HCT116 (cell line): ENCODE measurements around the gene NR5A2.

ENCODE experiments used
- EZH2 ChIP-seq: fragments of 200-600 bp; sonication (generic); IDR thresholded peaks from 2 replicates; pipeline ENCODE4 v1.6.1; 2017; ENCODE audit warnings: antibody characterized with exemption, mixed run types
- EZH2phosphoT487 ChIP-seq: fragments of 200-600 bp; IDR thresholded peaks from 2 replicates; pipeline ENCODE4 v1.6.1; 2018; ENCODE audit warnings: antibody characterized with exemption, borderline replicate concordance
- POLR2A ChIP-seq: IDR thresholded peaks from 2 replicates; pipeline ENCODE4 v1.7.0; 2011; ENCODE audit warnings: borderline replicate concordance; ENCODE audit not compliant: insufficient read depth, insufficient read length; ENCODE audit errors: extremely low read depth
- POLR2AphosphoS5 ChIP-seq: IDR thresholded peaks from 2 replicates; pipeline ENCODE4 v1.6.1; 2011; ENCODE audit warnings: mild to moderate bottlenecking, low read depth, low read length, moderate library complexity
- RAD21 ChIP-seq: IDR thresholded peaks from 2 replicates; pipeline ENCODE4 v1.6.1; 2012; ENCODE audit warnings: low read depth, mild to moderate bottlenecking
- TF ChIP-seq, protein P1 (sequence below): IDR thresholded peaks from 2 replicates; pipeline ENCODE4 v1.6.1; 2012; ENCODE audit warnings: low read depth
- TF ChIP-seq, protein P2 (sequence below), 3 experiments: fragments of 200-600 bp in 1 of 3; sonication (generic) in 1 of 3; IDR thresholded peaks in 2 of 3; conservative IDR thresholded peaks in 1 of 3; 2 replicates each; pipeline ENCODE4 v1.5.1; 2012 to 2017; ENCODE audit warnings: low read depth in 2 of 3, low read length in 2 of 3, antibody characterized with exemption in 1 of 3, borderline replicate concordance in 1 of 3, control low read depth in 1 of 3, mild to moderate bottlenecking in 1 of 3, mixed read lengths in 1 of 3, mixed run types in 1 of 3, moderate library complexity in 1 of 3; ENCODE audit not compliant: insufficient read depth in 1 of 3

DNA sequence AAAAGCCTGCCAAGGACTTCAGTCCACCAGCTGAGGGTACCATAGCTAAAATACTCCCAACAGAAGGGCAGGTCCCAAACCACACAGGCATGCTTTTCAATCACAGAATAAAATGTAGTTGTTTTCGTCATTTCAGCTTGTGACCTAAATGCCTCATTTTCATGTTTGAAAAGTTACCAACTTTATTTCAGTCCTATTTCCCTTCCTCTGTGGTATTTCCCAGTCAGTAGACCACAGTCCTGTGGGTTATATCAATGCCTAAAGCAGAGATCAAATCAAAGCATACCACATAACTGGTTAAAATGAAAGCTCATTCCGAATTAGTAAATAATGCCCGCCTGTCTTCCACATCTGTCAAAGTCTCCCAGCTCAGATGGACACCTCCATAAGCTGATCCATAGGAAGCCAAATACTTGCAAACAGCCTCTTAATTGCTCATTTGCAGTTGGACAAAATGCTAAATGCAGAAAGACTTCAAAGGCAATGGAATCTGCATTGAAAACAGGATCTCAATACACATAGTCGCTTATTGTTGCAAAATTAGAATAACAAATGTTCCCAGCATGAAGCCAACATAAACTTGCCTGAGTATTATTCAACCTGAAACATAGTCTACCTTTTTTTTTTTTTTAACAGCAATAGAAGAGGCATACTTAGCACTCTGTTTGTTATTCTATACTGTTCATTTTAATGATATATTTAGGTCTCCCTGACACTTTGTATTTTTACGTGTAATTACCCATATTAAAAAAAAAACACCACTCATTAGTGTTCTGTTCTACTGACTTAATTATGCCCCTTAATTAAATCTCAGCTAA is 53.9 kb downstream of the NR5A2 start:
- TF ChIP-seq, protein P1, sequence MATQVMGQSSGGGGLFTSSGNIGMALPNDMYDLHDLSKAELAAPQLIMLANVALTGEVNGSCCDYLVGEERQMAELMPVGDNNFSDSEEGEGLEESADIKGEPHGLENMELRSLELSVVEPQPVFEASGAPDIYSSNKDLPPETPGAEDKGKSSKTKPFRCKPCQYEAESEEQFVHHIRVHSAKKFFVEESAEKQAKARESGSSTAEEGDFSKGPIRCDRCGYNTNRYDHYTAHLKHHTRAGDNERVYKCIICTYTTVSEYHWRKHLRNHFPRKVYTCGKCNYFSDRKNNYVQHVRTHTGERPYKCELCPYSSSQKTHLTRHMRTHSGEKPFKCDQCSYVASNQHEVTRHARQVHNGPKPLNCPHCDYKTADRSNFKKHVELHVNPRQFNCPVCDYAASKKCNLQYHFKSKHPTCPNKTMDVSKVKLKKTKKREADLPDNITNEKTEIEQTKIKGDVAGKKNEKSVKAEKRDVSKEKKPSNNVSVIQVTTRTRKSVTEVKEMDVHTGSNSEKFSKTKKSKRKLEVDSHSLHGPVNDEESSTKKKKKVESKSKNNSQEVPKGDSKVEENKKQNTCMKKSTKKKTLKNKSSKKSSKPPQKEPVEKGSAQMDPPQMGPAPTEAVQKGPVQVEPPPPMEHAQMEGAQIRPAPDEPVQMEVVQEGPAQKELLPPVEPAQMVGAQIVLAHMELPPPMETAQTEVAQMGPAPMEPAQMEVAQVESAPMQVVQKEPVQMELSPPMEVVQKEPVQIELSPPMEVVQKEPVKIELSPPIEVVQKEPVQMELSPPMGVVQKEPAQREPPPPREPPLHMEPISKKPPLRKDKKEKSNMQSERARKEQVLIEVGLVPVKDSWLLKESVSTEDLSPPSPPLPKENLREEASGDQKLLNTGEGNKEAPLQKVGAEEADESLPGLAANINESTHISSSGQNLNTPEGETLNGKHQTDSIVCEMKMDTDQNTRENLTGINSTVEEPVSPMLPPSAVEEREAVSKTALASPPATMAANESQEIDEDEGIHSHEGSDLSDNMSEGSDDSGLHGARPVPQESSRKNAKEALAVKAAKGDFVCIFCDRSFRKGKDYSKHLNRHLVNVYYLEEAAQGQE, result no peak
- TF ChIP-seq, protein P2, sequence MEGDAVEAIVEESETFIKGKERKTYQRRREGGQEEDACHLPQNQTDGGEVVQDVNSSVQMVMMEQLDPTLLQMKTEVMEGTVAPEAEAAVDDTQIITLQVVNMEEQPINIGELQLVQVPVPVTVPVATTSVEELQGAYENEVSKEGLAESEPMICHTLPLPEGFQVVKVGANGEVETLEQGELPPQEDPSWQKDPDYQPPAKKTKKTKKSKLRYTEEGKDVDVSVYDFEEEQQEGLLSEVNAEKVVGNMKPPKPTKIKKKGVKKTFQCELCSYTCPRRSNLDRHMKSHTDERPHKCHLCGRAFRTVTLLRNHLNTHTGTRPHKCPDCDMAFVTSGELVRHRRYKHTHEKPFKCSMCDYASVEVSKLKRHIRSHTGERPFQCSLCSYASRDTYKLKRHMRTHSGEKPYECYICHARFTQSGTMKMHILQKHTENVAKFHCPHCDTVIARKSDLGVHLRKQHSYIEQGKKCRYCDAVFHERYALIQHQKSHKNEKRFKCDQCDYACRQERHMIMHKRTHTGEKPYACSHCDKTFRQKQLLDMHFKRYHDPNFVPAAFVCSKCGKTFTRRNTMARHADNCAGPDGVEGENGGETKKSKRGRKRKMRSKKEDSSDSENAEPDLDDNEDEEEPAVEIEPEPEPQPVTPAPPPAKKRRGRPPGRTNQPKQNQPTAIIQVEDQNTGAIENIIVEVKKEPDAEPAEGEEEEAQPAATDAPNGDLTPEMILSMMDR (IDR thresholded peaks at IDR 0.05 in 2 of 3, conservative IDR thresholded peaks at IDR 0.05 in 1 of 3; ENCODE audit: borderline replicate concordance in 1 of 3, insufficient read depth in 1 of 3, low read depth in 2 of 3, low read length in 2 of 3), result no peak
- TF ChIP-seq RAD21, result no peak
- no peak for TF ChIP-seq EZH2phosphoT487
- no peak for TF ChIP-seq POLR2A
- TF ChIP-seq EZH2, result no peak
- no peak for TF ChIP-seq POLR2AphosphoS5
